Fibroblast of skin of left quadriceps (primary cell): ENCODE results near the gene KLRF1.

Source experiments
- DNase-seq, 2 experiments: peaks; one replicate each; pipeline ENCODE4 v3.0.0-alpha.2; 2013; ENCODE audit warnings: low read depth in 2 of 2

The KLRF1 gene, protein sequence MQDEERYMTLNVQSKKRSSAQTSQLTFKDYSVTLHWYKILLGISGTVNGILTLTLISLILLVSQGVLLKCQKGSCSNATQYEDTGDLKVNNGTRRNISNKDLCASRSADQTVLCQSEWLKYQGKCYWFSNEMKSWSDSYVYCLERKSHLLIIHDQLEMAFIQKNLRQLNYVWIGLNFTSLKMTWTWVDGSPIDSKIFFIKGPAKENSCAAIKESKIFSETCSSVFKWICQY

DNA sequence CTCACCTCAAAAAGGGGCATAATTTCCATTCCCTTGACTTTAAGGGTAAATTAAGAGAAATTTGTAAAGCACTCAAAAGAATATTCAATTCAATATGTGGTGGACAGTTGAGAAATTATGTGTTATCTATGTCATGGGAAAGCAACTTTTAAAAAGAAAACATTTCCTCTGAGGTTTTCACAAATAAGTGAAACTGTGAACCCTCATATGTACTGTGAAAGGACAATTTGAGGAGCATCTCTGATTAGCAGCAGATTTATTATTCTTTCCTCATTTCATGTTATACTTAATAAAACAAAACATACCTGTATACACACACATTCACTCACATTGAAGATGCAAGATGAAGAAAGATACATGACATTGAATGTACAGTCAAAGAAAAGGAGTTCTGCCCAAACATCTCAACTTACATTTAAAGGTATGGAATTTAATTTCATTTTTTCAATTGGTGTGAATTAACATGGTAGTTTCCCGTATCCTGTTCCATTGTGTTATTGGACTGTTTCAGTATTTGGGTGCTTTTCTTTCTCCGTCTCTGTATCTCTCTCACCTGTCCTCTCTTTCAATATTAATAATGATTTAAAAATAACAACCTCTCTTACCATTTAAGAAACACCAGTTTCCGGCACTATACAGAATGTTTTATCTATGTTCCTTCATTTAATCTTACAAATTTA, at the start of gene KLRF1:
Gene KLRF1 (plus strand): TSS at position 273 of the 680 bp plus-strand sequence. CDS start 64 bp downstream, at position 337.
- DNase-seq: no peak

DNA sequence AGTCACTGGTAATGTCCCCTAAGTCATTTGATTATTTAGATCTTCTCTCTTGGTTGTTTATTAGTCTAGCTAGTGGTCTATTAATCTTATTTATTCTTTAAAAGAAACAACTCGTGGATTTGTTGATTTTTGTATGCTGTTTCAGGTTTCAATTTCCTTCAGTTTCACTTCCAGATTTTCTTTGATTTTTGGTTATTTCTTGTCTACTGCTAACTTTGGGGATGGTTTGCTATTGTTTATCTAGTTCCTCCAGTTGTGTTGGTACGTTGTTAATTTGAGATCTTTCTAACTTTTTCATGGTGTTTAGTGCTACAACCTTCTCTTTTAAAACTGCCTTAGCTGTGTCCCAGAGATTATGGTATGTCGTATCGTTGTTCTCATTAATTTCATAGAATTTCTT, 48.1 kb upstream of the KLRF1 start:
- no peak for DNase-seq

DNA sequence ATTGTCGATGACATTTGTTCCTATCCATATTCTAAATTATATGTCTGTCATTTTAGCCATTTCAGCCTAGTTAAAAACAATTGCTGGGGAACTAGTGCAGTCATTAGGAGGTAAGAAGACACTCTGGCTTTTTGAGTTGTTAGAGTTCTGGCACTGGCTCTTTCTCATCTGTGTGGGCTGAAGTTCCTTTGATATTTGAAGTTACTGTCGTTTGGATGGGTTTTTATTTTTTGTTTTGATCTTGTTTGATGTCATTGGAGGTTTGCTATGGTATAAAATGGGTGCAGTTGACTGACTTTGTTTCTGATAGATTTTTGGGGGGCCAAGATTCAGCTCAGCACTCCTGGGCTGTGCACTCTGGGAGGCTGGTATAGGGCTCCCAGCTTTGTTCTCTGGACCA, 45.9 kb upstream of the KLRF1 start:
- no peak for DNase-seq

DNA sequence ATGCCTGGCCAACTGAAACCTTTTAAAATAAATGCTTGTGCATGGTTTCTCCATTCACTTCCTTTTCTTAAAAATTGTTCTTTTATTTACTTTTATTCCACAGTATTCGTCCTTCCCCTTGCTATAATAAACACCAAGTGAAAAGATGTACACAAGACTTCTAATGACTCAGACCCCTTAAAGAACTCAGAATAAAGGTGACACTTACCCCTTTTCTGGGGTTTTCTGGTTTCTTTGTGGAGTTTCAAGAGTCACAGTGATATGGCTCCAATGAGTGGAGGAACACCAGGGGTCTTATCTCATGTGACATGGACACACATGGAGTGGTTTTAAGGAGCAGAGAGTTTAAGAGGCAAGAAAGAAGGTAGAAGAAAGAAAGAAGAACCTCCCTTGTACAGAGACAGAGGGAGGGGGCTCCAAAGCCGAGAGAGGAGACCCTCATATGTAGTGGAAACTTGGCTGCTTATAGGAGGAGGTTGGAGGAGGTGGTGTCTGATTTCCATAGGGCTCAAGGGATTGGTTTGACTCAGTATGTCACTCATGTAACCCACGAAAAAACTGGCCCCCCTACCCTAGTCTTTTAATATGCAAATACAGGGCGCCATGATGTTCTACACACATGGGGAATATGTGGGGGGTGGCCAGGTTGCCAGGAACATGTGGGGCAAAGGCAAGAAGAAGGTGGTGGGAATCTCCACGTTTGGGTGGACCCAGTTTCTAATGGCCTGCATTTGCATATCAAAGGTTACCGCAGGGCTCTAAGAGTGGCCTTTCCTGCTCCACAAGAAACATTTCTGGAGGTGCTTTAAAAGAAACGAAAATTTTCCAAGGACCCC, 44.5 kb upstream of the KLRF1 start:
- DNase-seq: no peak

GRCh38 chr12:9784326-9784725, 43.0 kb upstream of the KLRF1 start:
- no peak for DNase-seq

DNA sequence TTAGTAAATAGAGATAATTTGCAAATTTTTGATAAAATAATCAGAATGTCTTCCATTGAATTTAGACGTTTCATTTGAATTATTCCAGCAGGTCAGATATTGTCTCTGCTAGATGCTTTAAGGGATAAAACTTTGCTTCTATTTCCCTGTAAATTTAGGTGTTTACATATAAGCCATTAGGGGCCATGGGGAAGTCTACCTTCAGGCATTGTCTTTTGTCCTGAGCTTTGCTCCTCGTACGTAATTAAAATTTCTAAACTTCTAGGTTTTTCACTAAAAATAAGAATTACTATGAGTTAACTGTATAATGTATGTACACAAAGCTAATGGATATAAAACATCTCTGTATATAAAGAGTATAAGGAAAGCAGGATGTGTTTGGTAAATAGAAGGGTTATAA, 42.5 kb upstream of the KLRF1 start:
- no peak for DNase-seq

DNA sequence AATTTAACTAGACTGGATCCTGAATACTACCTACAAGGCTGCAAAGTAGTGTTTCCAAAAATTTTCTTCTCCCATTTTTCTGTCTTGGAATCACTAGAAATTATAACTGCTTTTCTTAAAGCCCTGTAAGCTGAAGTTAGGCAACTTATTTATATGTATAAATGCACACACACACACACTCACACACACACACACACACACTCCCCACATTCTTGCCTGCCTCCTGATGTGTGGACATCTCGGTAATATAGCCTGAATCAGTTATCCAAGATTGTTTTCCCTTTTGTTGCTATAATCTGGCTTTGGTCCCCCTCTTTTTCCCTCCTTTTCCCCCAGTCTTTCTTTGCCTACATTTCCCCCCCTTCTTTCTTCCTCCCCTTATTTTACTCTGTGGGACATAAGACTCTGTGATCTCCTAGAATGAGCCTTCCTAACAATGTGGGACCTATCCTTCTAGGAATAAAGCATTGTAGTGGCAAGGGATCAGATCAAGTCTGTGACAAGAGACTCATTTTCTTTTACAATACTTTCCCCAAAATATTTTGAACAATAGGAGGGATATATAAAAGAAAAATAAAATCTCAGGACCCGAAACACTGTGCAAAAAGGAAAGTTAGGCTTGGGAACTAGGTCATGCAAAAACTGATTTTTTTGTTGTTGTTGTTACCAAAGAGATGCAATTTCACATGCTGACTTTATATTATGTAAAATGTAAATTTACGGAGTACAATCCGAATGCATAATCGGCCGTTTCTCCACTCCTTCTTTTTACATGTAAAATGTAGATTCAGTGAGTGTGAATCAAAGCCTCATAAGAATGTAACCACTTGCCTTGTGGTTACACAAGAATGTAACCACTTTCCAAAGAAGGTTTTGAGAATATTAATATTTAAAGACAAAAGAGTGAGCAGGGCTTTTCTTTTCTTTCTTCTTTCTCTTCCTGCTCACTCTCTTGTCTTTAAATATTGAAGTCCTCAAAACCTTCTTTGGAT, 40.3 kb upstream of the KLRF1 start:
- no peak for DNase-seq

DNA sequence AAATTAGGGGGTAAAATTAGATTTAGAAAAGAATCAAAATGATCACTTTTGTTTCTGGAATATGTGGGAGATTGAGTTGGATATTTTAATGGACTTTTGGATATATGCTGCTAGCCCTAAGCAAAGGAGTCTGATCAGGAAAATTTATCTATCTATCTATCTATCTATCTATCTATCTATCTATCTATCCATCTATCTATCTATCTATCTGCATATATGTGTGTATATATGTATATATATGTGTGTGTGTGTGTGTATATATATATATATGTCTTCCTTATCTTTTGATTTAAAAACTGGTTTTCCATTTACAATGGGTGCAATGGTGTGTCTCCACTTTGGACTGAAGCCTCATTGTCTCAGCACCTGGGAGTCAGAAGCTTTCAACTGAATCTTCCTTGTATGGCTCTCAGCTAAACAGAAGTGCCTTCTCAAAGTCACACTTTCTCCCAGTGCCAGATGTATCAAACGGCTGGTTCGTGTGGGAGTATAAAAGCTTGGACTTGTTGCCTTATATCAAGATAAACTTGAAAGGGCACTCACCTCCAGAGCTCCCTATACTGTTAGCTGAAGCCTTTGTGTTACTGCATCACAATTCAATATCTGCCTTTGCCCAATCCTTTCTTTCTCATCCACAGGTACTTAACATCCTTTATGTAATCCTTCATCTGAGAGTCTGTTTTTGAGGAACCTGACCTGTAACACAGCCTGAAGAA, 34.9 kb upstream of the KLRF1 start:
- DNase-seq: no peak

GRCh38 chr12:9792961-9793617, 34.2 kb upstream of the KLRF1 start:
- DNase-seq: peak; percentile 40 to 42

- DNase-seq: no peak
Measured at GRCh38 chr12:9793779-9794395, 33.4 kb upstream of the KLRF1 start.

- no peak for DNase-seq
Measured at GRCh38 chr12:9794484-9795093, 32.7 kb upstream of the KLRF1 start.

GRCh38 chr12:9795945-9796344, 31.3 kb upstream of the KLRF1 start:
- no peak for DNase-seq

GRCh38 chr12:9796346-9796745, 30.9 kb upstream of the KLRF1 start:
- no peak for DNase-seq

- no peak for DNase-seq
Measured at GRCh38 chr12:9796971-9797370, 30.3 kb upstream of the KLRF1 start.

- no peak for DNase-seq
Measured at GRCh38 chr12:9797722-9798619, 29.3 kb upstream of the KLRF1 start.

- DNase-seq: no peak
Measured at GRCh38 chr12:9799961-9800360, 27.3 kb upstream of the KLRF1 start.

GRCh38 chr12:9805883-9806282, 21.4 kb upstream of the KLRF1 start:
- DNase-seq: no peak

DNA sequence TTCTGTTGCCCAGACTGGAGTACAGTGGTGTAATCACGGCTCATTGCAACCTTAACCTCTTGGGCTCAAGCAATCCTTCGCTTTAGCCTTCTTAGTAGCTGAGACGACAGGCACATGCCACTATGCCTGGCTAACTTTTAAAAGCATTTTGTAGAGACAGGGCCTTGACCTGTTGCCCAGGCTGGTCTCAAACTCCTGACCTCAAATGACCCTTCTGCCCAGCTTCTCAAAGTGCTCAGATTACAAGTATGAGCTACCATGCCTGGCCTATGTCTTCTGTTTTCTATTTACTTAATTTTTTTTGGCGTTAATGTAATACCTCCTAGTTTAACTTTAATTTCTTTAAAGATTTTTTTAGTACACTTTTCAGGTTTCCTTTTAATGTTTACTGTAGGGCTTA, 20.6 kb upstream of the KLRF1 start:
- no peak for DNase-seq
